Thyroid gland (tissue), 4 donors: ENCODE data around the gene RCVRN. TPM values are rescaled to one million over a fixed set of nuclear protein-coding genes. Genes with fewer than 3 reads are reported as not detected.

Experiments
- DNase-seq, 2 donors: peaks; one replicate each; pipeline ENCODE4 v3.0.0-alpha.2; 2019
- H3K27ac ChIP-seq, 3 donors: fragments of 200-600 bp; sonication (generic); 1 replicate in 2 of 3; 2 replicates in 1 of 3; pipeline ENCODE4 v1.5.1; 2016 to 2019; ENCODE audit warnings: mild to moderate bottlenecking in 1 of 3, moderate library complexity in 1 of 3
- H3K27me3 ChIP-seq: fragments of 200-600 bp; sonication (generic); one replicate; pipeline ENCODE4 v1.5.1; 2019
- H3K36me3 ChIP-seq, 2 donors: fragments of 200-600 bp; sonication (generic); one replicate each; pipeline ENCODE4 v1.5.1; 2016 to 2019
- H3K4me1 ChIP-seq, 2 donors: fragments of 200-600 bp; sonication (generic); one replicate each; pipeline ENCODE4 v1.5.1; 2017 to 2019
- H3K4me3 ChIP-seq, 3 donors: fragments of 200-600 bp; sonication (generic); replicated peaks in 1 of 3; 1 replicate in 2 of 3; 2 replicates in 1 of 3; pipeline ENCODE4 v1.5.1; 2016; ENCODE audit warnings: mild to moderate bottlenecking in 1 of 3
- H3K9me3 ChIP-seq: fragments of 200-600 bp; sonication (generic); one replicate; pipeline ENCODE4 v1.5.1; 2017
- CTCF ChIP-seq, 6 experiments: fragments of 200-600 bp in 3 of 6; fragments of 450-650 bp in 3 of 6; sonication (generic) in 3 of 6; IDR thresholded peaks; one replicate each; pipeline ENCODE4 v1.5.1; 2016 to 2019; ENCODE audit warnings: antibody characterized with exemption in 6 of 6, mild to moderate bottlenecking in 2 of 6, inconsistent platforms in 1 of 6, moderate library complexity in 1 of 6
- POLR2A ChIP-seq, 2 donors: fragments of 450-650 bp; IDR thresholded peaks; one replicate each; pipeline ENCODE4 v1.6.1; 2017; ENCODE audit warnings: antibody characterized with exemption in 2 of 2, mild to moderate bottlenecking in 2 of 2, moderate library complexity in 1 of 2
- WGBS, 2 donors: methylation state at CpG; one replicate each; pipeline ENCODE4 v1.1.5; 2017; 5-methylcytosine and 5-hydroxymethylcytosine counted together
- intact Hi-C: fragments of 100-400 bp; cut with DNase I; formaldehyde crosslinking; loops from one replicate; pipeline ENCODE4 v1.15.1; 2023
- total RNA-seq, 4 donors: library from RNA; depleted of rRNA; stranded (reverse); fragments of >200 nt; gene quantifications; one replicate each; pipeline ENCODE4 v1.2.3, GENCODE V29; 2016

The RCVRN gene
- total RNA-seq, 4 donors from 2014 or later = not detected

GRCh38 chr17:9937901-9938300, 32.8 kb upstream of the RCVRN start:
- TF ChIP-seq CTCF (IDR thresholded peaks at IDR 0.05) (no peak), POLR2A (IDR thresholded peaks at IDR 0.05) (no peak)
- no peak overlapping the region for H3K27ac ChIP-seq
- no peaks in the 10 kb centered on the region for H3K9me3 ChIP-seq
- intact Hi-C loops = no loop called here
- no peak for DNase-seq
- H3K4me3 ChIP-seq = no peak overlapping the region
- no peaks in the 10 kb centered on the region for H3K27me3 ChIP-seq
- H3K36me3 ChIP-seq = no peaks in the 10 kb centered on the region
- 94 to 95% methylated on average over 9 of the region's 9 CpGs for WGBS, 2 donors
- H3K4me1 ChIP-seq = no peaks in the 10 kb centered on the region

- no peaks in the 10 kb centered on the region for H3K36me3 ChIP-seq
- 73 to 85% methylated on average over 10 to 13 of the region's 13 CpGs for WGBS, 2 donors
Measured at GRCh38 chr17:9937241-9937761, 32.2 kb upstream of the RCVRN start.

GRCh38 chr17:9936095-9936494, 31.0 kb upstream of the RCVRN start:
- H3K27ac ChIP-seq = no peak overlapping the region
- H3K27me3 ChIP-seq = no peaks in the 10 kb centered on the region
- 86 to 98% methylated on average over 3 of the region's 3 CpGs for WGBS, 2 donors
- H3K36me3 ChIP-seq = no peaks in the 10 kb centered on the region
- no peaks in the 10 kb centered on the region for H3K4me1 ChIP-seq
- intact Hi-C loops = no loop called here
- TF ChIP-seq CTCF (IDR thresholded peaks at IDR 0.05) (no peak), POLR2A (IDR thresholded peaks at IDR 0.05) (no peak)
- no peaks in the 10 kb centered on the region for H3K9me3 ChIP-seq
- DNase-seq = no peak
- H3K4me3 ChIP-seq = no peak overlapping the region

More at GRCh38 chr17:9937241-9937761, 32.2 kb upstream of the RCVRN start:
- Histone ChIP-seq H3K4me3 (no peak overlapping the region), H3K27ac (no peak overlapping the region), H3K4me1 (no peaks in the 10 kb centered on the region), H3K9me3 (no peaks in the 10 kb centered on the region), H3K27me3 (no peaks in the 10 kb centered on the region)
- TF ChIP-seq CTCF (IDR thresholded peaks at IDR 0.05) (no peak), POLR2A (IDR thresholded peaks at IDR 0.05) (no peak)
- DNase-seq = peak in 1 of 2 donors; percentile 8
- intact Hi-C loops = no loop called here

- WGBS, 2 donors = 56 to 72% methylated on average over 6 of the region's 6 CpGs
- no peaks in the 10 kb centered on the region for H3K36me3 ChIP-seq
- no peaks in the 10 kb centered on the region for H3K4me1 ChIP-seq
- H3K27ac ChIP-seq = no peak overlapping the region
- H3K4me3 ChIP-seq = no peak overlapping the region
- intact Hi-C loops = no loop called here
- TF ChIP-seq POLR2A (IDR thresholded peaks at IDR 0.05) = no peak
- TF ChIP-seq CTCF (IDR thresholded peaks at IDR 0.05) = no peak
- H3K9me3 ChIP-seq = no peaks in the 10 kb centered on the region
- no peak for DNase-seq
- H3K27me3 ChIP-seq = no peaks in the 10 kb centered on the region
Measured at GRCh38 chr17:9935408-9935807, 30.3 kb upstream of the RCVRN start.

GRCh38 chr17:9934331-9934730, 29.3 kb upstream of the RCVRN start:
- H3K27ac ChIP-seq = no peak overlapping the region
- H3K27me3 ChIP-seq = no peaks in the 10 kb centered on the region
- 60 to 61% methylated on average over 7 of the region's 7 CpGs for WGBS, 2 donors
- no peak for DNase-seq
- H3K4me3 ChIP-seq = no peak overlapping the region
- intact Hi-C loops = no loop called here
- TF ChIP-seq POLR2A (IDR thresholded peaks at IDR 0.05) (no peak), CTCF (IDR thresholded peaks at IDR 0.05) (no peak)
- no peaks in the 10 kb centered on the region for H3K9me3 ChIP-seq
- no peaks in the 10 kb centered on the region for H3K36me3 ChIP-seq
- H3K4me1 ChIP-seq = no peaks in the 10 kb centered on the region
